Heart left ventricle (tissue), 13 donors: ENCODE data around the gene G3BP1.

ENCODE experiments used
- CTCF ChIP-seq, 12 donors: fragments of 200-600 bp; sonication (generic) in 4 of 12; IDR thresholded peaks; one replicate each; pipeline versions ENCODE4 v1.5.0 to v1.8.0; 2018 to 2022; ENCODE audit warnings: antibody characterized with exemption in 12 of 12, mild to moderate bottlenecking in 5 of 12
- POLR2A ChIP-seq, 2 donors: fragments of 450-650 bp; IDR thresholded peaks; one replicate each; pipeline ENCODE4 v1.6.1; 2017; ENCODE audit warnings: antibody characterized with exemption in 2 of 2, mild to moderate bottlenecking in 2 of 2, moderate library complexity in 2 of 2
- donor health status: ischemic (EF 13 %, LVEDD 7.1; RV severe dilation, severe dysfunction).
- donor health status: DM: no; HTN: yes; CAD: no.
- donor health status: DM: no; HTN: no; CAD: no.
- donor health status: ischemic (EF 25% LVEDD 6.9; RV normal size, moderate dysfunction).
- donor health status: ischemic (EF 25% LVEDD 5.7; RV mildly dilated, moderate dysfunction).
- donor health status: ischemic (EF 35%, LVEDD 5.7; RV mildly dilated, moderate dysfunction).
- donor health status: nonischemic (EF 11% LVEDD 7.7; RV severe dilation, severe dysfunction).
- donor health status: DM: yes; HTN: yes; CAD: no.
- donor health status: PGD.
- donor health status: ischemic (EF 29% LVEDD 5.4; RV normal size, mild dysfunction).
- donor health status: nonischemic (EF 23%, LVEDD 6.1; RV moderate dilation, normal function).

GRCh38 chr5:151829370-151829769, 57.6 kb downstream of the G3BP1 start:
- TF ChIP-seq CTCF (IDR thresholded peaks at IDR 0.05): no peak
- TF ChIP-seq POLR2A (IDR thresholded peaks at IDR 0.05): no peak
